Lower leg skin (tissue), 3 donors: Measurements from ENCODE around the gene ZFPM1.

Source experiments
- POLR2A ChIP-seq, 2 donors: fragments of 450-650 bp; IDR thresholded peaks; one replicate each; pipeline ENCODE4 v1.6.1; 2016 to 2017; ENCODE audit warnings: antibody characterized with exemption in 2 of 2, mild to moderate bottlenecking in 1 of 2, moderate library complexity in 1 of 2
- TF ChIP-seq, protein P1 (sequence below), 3 donors: fragments of 450-650 bp; IDR thresholded peaks; one replicate each; pipeline ENCODE4 v1.5.1; 2016; ENCODE audit warnings: antibody characterized with exemption in 3 of 3, mild to moderate bottlenecking in 3 of 3, moderate library complexity in 2 of 3

DNA sequence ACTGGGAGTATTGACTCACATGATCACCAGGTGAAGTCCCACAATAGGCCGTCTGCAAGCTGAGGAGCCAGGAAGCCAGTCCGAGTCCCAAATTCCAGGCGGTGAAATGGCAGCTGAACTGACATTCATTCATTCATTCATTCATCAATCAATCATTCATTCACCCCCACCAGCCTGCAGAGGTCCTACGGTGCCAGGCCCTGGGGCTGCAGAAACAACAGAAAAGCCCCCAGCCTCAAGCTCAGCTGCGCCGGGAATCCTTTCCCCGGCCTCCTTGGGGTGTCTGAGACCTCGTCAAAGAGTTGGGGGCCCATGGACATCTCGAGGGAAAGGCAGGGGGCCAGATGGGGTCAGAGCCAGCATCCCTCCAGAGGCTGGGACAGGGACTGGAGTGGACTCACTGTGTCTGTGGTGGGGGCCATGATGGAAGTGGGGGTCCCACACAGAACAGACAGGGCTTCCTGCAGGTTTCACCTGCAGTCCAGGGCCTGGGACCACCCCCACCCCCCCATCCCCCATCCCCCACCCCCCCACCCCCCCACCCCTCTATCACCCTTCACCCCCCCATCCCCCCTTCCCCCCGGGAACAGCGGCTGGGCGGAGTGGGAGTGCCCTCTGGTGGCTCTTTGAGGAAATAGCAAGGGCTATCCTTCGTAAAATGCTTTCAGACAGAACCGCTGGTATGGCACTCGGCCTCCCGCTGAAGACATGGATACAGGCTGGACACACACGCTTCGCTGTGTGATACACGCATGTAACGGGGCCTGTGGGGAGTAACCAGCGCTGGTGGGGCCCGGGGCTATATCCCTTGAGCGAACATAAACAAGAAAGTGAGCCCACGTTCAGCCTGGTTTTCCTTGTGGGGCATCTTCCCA, 108.6 kb downstream of the ZFPM1 start:
- TF ChIP-seq POLR2A (IDR thresholded peaks at IDR 0.05): no peak
- TF ChIP-seq, protein P1, sequence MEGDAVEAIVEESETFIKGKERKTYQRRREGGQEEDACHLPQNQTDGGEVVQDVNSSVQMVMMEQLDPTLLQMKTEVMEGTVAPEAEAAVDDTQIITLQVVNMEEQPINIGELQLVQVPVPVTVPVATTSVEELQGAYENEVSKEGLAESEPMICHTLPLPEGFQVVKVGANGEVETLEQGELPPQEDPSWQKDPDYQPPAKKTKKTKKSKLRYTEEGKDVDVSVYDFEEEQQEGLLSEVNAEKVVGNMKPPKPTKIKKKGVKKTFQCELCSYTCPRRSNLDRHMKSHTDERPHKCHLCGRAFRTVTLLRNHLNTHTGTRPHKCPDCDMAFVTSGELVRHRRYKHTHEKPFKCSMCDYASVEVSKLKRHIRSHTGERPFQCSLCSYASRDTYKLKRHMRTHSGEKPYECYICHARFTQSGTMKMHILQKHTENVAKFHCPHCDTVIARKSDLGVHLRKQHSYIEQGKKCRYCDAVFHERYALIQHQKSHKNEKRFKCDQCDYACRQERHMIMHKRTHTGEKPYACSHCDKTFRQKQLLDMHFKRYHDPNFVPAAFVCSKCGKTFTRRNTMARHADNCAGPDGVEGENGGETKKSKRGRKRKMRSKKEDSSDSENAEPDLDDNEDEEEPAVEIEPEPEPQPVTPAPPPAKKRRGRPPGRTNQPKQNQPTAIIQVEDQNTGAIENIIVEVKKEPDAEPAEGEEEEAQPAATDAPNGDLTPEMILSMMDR (IDR thresholded peaks at IDR 0.05): no peak
